ENCODE measurements around the gene CFAP53.

CFAP53 gene

DNA sequence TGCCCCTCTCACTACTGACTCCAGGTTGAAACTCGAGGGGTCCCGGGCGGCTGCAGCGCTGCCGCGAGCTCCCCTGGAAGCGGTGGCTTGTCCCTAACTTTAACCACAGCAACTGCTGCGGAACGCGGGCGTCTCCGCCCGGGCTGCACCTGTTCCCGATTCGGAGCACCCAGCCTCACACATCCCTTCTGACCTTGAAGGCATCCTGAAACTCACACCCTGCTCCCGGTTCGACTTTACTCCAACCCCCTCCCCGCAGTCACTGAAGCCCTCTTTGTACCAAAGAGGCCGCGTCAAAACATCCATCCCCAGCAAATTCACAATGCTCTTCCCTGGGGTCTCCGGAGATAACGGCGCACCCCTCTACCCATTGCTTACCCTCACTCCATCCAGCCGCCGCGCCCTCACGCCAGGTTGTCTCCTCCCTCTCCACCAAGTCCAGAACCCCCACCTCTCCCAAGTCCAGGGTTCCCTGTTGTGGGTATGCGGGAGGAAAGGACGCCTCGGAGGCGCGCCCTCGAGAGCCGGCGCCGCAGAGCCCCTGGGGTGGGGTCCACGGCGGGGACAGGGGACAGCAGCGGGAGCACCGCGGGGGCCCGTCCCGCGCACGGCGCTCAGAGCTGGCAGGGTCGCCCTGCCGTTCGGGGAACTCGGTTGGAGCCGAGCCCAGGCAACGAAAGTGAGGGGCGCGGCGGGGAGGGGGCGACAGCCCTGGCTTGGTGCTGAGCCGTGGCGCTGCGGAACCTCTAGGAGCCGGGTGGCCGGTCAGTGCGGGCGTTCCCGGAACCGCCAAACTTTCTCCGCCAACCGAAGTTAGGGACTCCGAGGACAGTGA, 72.3 kb downstream of the CFAP53 start:
- peak; percentile 58 for DNase-seq (ENCODE audit: low spot score)

DNA sequence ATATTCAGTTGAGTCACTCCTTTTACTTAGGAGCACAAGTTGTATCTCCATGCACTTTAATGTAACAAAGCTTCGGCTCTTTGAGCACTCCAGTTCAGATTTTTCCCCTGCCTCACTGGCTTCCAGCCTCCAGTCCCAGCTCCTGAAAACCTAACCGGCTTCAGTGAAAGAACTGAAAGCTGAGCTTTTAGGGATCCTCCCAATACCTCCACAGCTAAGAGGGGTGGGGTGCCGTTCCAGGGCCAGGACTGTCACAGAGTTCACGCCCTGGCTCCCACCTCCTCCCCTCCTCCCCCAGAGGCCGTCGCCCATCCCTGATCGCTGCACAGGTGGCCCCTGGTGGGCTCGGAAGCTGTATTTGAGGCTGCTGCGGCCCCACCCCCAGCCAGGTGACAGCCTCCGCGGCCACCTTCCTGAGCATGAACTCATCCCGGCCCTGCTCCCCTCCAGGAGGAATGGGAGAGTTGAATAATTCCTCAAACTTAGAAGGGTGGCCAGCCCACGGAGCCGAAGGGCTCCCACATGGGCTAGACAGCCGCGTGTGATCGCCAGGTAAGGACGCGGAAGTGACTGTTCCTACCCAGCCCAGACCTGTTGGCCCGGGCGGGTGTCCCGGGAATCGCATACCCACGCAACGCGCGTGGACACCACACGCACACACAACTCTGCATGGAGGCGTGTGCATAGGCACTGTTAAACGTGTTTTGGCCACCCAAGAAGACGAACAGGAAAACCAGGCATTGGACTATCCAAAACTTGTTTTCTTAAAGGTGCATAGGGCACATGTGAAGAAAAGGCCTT, 73.1 kb downstream of the CFAP53 start:
- peak; percentile 50 for DNase-seq (ENCODE audit: low spot score)

DNA sequence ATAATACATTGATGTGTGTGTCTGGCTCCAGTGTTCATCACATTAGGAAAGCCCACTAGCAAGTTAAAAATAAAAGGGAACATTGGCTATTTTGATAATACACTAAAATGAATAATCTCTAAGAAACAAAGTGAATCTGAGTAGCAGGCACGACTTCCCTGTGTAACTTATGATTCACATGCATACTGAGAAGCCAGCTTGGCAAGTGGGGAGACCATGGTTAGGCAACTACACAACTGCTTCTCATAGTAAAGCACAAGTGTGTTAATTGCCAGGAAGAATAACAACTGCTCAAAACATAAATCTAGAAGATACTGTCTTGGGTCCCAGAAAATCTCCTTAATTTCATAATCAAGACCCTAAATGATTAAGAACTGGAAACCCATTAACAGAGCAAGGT, 75.4 kb downstream of the CFAP53 start:
- no peak for DNase-seq (ENCODE audit: low spot score)

DNA sequence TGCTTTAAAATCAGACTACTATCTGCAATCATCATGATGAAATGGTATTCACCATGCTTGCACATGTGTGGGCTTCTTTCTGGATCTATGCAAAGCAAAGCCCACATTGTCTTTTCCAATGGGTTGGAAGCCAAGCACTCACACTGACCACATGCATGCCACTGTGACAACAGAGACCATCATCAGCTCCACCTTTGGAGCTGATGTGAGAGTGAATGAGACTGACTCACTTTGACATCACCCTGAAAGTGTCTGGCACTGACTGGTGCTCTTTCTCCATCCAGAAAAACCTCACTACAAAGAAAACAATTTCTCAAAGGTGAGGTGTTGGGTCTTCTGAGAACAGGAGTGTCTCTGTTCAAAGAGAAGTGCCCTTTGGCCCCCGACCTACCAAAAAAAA, 76.1 kb downstream of the CFAP53 start:
- no peak for DNase-seq (ENCODE audit: low spot score)

DNA sequence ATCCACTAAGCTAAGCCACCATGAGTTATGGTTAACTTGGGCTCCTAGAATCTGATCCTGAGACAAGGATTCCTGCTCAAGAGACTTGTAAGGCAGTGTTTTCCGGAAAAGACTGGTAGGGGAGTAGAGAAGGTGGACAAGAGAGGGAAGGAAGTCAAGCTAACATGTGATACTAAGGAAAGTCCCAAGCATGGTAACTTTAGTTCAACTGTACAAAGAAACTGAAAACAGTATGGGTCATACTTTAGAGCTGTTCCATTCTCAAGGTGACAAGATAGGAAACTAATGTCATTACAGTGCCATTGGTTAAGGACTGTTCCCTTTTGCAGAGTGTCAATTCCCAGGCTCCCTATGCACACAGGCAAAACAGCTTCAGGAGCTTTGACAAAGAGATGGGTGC, 77.1 kb downstream of the CFAP53 start:
- no peak for DNase-seq (ENCODE audit: low spot score)

DNA sequence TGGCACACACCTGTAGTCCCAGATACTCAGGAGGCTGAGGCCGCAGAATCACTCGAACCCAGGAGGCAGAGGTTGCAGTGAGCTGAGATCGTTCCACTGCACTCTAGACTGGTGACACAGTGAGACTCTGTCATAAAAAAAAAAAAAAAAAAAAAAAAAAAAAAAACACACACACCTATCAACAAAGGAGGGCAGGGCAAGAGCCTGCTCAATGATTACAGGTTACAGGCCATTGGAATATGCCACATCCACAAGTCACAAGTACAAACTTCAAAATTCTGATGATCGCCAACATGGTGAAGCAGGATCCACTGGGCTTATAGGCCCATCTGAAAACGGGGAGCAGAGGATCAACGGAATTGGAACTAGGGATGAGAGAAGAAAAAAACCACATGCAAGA, 77.6 kb downstream of the CFAP53 start:
- DNase-seq (ENCODE audit: low spot score) = no peak

DNA sequence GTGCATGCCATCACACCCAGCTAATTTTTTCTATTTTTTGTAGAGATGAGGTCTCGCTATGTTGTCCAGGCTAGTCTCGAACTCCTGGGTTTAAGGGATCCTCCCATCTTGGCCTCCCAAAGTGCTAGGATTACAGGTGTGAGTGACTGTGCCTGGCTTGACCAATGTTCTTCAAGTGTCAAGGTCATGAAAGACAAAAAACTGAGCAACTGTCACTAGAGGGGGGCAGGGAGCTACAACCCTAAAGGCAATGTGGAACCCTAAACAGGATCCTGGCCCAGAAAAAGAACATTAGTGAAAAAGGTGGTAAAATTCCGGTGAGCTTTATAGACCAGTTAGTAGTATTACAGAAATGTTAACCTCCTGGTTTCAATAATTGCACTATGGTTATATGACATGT, 78.6 kb downstream of the CFAP53 start:
- no peak for DNase-seq (ENCODE audit: low spot score)

DNA sequence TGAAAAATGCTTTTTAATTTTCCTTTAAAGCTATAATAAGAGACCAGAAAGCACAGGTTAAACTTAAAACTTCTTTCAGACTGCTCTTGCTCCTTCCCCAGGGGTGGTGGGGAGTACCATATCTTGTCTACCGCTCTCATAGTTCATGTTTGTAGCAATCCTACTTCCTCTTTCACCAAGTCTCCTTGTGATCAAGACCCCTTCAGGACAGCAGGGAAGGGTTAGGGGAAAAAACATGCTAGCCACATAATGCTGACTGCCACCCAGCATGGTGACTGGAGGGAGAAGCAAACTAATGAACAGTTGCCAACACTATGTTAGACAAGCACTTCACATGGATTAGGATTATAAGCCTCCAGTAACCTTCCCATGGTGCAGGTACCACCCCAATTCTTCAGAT, 79.9 kb downstream of the CFAP53 start:
- DNase-seq (ENCODE audit: low spot score) = no peak

DNA sequence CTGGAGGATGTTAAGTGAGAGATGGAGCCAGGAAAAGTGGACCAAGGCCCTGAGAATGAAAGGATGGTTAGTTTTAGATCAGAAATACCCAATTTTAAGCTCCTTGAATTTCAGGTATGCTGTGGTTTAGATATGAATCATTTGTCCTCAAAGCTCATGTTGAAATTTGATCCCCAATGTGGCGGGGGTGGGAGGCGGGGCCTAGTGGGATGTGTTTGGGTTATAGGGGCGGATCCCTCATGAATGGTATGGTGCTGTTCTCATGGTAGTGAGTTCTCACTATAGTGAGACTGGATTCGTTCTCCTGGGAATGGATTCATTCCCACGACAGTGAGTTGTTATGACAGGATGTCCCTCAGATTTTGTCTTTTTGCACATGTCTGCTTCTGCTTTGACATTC, 82.7 kb downstream of the CFAP53 start:
- DNase-seq (ENCODE audit: low spot score) = no peak

DNA sequence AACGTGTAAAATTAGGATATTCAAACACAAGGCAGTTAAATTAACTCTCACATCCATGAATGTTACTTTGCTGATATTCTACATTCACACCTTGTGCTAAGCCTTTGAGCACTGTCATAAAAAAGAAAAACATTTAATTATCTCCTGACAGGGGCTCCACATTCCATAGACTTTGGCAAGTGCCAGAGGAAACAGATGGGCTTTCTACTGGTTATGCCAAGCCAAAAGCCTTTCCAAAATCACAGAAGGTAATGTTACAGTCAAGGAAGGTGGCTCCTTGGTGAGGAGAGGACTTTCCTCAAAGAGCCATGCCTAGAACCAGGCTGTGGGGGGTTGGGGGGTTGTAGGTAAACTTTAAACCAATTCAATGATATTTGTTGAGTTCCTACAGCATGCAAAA, 83.8 kb downstream of the CFAP53 start:
- no peak for DNase-seq (ENCODE audit: low spot score)

DNA sequence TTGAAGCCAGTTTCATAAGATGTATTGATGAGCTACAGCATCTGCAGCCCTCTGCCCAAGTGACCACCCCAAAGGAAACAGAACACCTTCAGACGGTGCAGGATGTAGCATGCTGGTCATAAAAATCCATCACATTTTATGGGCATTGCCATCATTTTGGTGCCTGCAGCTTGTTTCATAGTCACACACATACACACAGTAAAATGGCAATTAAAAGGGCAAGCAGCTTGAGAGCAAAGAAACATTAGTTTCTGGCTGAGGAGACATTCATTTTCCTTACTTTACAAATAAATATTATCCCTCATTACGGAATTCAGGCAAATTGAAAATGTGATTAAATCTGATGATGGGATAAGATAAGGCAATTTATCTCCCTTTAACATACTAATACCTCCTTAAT, 84.7 kb downstream of the CFAP53 start:
- no peak for DNase-seq (ENCODE audit: low spot score)

DNA sequence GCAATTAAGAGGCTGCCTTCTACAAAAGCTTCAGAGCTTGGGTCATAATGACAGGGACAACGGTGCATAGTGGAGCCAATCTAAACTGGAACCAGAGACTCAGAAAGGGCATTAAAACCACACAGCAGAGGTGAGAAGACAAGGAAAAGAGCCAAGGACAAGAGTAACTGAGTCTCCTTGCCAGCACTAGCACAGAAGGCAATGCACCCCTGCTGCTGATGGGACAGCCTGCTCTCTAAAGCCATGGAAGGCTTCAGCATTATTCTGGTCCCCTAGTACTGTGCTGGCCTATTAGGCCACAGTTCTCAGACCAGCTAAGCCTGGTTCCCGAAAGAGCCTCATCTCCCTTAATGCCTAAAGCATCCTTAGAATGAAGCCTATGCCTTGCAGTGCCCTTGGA, 86.8 kb downstream of the CFAP53 start:
- no peak for DNase-seq (ENCODE audit: low spot score)

DNA sequence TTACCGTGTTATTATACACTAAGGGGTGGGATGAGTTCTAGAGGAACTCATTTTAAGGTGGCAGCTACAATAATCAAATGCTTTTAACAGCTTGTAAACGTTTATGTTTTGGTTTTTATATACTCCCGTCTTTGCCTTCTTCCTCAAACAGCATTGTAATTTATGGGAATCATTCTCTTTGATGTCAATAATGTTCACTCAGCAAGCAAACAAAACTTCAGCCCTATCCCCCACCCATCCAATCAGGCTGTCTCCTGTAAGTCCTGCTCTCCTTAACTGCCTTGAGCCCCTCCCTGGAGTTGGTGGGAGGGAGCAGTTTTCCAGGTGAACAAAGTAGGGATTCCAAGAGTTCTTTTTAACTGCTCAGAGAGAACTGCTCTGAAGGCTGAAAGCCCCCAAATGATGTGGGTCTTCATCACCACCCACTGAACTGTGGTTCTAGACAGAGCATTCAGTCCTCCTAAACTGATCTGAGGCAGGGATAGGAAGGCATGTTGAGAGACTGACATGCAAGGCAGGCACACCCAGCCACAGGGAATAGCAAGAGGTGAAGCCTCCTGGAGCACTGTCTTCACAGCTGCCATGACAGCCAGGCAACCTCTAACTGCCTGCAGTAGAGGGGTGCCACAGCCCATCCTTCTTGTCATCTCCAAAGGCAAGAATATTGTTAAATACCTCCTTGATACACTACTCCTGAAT, 88.9 kb downstream of the CFAP53 start:
- no peak for DNase-seq (ENCODE audit: low spot score)

Data from D341Med (cell line).